Medulla oblongata (tissue), 1 donor: ENCODE data around the gene NANOG.
"Not testable (repeated sequence)": the region's sequence is repeated elsewhere in the genome, so short reads cannot be mapped to it uniquely, and the experiment has no call there.

Source experiments
- DNase-seq: peaks from one replicate; pipeline ENCODE4 v3.0.0-alpha.2; 2015; ENCODE audit errors: extremely low spot score

The NANOG gene

DNA sequence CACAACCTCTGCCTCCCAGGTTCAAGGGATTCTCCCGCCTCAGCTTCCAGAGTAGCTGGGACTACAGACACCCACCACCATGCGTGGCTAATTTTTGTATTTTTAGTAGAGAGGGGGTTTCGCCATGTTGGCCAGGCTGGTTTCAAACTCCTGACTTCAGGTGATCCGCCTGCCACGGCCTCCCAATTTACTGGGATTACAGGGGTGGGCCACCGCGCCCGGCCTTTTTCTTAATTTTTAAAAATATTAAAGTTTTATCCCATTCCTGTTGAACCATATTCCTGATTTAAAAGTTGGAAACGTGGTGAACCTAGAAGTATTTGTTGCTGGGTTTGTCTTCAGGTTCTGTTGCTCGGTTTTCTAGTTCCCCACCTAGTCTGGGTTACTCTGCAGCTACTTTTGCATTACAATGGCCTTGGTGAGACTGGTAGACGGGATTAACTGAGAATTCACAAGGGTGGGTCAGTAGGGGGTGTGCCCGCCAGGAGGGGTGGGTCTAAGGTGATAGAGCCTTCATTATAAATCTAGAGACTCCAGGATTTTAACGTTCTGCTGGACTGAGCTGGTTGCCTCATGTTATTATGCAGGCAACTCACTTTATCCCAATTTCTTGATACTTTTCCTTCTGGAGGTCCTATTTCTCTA lies at the start of gene NANOG:
Gene NANOG (plus strand): TSS at position 519 of the 645 bp plus-strand sequence. CDS start 213 bp downstream, outside the sequence.
- not testable (repeated sequence) for DNase-seq

DNA sequence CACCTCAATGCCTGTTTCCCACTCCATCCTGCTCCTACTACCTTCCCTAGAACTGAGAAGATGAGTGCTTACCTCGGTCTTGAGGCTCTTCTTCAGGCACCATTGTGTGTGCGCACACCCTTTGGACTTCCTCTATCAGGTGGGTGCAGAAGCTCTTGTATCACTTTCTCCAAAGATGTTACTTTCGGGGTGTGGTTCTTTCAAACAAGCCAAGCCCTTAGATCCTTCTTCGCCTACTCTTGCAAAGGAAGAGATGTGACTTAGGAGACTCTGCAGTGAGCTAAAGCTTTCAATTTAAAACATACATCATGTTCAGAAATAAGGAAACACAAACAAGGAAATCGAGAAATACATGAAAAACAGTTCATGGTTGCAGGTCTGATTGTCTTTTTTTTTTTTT lies 42.0 kb upstream of the NANOG start, which contains the start of gene CLEC4C:
Gene CLEC4C (minus strand): TSS at position 130 of the 400 bp plus-strand sequence. CDS start 27 bp downstream, at position 103.
- no peak for DNase-seq

DNA sequence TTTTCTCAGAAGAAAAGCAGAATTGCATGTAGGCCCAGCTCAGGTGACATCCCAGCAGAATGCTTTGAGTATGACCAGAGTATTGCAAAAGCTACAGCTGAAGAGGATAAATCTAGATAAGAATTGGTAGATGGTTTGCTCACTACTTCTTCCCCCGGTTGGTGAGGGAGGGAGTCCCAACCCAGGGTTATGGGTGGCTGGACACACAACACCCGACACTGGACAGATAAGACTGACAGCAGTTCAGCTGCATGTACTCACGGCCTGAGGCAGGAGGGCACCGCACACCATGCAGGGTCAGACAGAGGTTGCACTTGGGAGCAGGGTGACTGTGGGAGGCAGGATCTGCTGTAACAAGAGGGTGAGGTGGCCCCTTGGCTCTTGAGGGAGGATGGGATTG lies 40.4 kb upstream of the NANOG start:
- DNase-seq, result no peak

DNA sequence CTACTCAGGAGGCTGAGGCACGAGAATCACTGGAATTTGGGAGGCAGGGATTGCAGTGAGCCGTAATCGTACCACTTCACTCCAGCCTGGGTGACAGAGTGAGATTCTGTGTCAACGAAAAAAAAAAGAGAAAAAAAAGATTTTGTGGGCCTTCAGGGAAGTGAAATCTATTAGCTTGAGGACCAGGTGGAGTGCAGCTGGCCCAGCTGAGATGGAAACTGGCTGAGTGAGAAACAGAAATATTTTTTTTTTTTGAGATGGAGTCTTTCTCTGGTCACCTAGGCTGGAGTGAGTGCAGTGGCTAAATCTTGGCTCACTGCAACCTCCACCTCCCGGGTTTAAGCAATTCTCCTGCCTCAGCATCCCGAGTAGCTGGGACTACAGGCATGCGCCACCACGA lies 39.8 kb upstream of the NANOG start:
- no peak for DNase-seq

DNA sequence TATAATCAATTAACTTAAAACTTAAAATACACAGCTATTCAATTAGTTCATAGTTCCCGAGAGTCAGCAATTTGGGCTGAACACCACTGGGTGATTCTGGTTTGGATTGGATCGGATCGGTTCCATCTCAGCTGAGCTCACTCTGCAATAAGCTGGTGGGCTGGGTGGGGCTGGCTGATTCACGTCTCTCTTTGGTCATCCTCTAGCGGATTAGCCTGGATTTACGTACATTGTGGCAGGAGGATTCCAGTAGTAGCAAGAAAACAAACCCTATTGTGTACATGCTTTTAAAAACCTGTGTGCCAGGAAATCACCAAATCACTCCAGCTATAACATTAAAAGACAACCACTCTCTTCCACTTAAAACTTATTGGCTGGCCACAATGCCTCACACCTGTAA lies 38.9 kb upstream of the NANOG start:
- no peak for DNase-seq

DNA sequence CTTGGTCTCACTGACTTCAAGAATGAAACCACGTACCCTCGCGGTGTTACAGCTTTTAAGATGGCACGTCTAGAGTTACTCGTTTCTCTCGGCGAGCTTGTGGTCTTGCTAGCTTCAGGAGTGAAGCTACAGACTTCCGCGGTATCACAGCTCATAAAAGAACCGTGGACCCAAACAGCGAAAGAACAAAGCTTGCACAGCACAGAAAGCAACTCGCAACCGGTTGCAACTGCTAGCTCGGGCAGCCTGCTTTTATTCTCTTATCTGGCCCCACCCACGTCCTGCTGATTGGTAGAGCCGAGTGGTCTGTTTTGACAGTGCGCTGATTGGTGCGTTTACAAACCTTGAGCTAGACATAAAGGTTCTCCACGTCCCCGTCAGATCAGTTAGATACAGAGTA lies 37.8 kb upstream of the NANOG start:
- no peak for DNase-seq

DNA sequence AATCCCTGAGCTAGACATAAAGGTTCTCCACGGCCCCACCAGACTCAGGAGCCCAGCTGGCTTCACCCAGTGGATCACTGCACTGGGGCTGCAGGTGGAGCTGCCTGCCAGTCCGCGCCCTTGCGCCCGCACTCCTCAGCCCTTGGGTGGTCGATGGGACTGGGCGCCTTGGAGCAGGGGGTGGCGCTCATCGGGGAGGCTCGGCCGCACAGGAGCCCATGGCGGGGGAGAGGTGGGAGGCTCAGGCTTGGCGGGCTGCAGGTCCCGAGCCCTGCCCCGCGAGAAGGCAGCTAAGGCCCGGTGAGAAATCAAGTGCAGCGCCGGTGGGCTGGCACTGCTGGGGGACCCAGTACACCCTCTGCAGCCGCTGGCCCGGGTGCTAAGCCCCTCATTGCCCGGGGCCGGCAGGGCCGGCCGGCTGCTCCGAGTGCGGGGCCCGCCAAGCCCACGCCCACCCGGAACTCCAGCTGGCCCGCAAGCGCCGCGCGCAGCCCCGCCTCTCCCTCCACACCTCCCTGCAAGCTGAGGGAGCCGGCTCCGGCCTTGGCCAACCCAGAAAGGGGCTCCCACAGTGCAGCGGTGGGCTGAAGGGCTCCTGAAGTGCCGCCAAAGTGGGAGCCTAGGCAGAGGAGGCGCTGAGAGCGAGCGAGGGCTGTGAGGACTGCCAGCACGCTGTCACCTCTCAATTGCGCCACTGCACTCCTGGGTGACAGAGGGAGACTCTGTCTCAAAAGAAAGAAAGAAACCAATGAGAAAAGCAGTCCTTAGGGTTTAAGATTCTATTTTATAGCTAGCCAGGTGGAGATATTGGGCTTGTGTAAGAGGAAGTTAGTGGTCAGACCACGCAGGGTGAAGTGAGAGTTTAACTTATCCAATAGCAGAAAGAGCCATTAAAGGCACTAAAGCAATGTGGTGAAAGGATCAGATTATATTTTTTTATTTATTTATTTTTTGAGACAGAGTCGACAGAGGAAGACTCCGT lies 37.0 kb upstream of the NANOG start:
- not testable (repeated sequence) for DNase-seq

DNA sequence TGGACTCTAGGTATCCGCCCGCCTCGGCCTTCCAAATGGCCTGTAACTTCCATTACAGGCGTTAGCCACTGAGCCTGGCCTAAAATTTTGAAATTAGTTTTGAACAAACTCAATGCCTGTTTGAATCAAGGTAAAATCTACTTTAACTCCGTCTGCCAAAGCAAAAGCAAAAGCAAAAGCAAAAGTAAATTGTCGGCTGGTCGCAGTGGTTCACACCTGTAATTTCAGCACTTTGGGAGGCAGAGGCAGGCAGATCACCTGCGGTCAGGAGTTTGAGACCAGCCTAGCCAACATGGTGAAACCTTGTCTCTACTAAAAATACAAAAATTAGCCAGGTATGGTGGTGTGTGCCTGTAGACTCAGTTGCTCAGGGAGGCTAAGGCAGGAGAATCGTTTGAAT lies 33.5 kb upstream of the NANOG start:
- DNase-seq, result not testable (repeated sequence)

DNA sequence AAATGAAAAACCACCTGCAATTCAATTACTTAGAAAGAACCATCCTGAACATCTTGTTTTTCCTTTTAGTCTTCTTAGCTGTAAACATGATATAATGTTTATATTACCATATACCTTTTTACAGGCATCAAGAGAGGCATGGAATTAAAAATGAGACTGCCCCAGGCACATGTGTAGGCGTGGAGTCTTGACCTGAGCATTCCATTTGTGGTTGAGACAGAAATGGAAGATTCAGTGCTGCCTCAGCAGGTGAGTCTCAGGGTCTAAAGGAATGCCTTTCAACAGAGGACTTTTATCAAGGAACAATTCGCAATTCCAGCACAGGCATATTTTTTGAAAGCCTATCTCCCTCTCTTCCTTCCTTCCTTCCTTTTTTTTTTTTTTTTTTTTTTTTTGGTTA lies 32.2 kb upstream of the NANOG start:
- no peak for DNase-seq

DNA sequence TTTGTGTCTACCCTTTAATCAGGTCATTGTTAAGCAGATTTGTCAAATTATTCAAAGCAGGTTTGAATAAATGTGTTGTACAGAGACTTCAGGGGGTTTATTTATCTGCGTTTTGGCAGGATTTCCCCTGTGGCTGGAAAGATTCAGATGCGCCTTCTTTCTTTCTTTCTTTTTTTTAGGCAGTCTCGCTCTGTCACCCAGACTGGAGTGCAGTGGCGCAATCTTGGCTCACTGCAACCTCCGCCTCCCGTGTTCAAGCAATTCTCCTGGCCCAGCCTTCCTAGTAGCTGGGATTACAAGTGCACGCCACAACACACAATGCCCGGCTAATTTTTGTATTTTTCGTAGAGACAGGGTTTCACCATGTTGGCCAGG lies 30.4 kb upstream of the NANOG start:
- DNase-seq, result no peak

DNA sequence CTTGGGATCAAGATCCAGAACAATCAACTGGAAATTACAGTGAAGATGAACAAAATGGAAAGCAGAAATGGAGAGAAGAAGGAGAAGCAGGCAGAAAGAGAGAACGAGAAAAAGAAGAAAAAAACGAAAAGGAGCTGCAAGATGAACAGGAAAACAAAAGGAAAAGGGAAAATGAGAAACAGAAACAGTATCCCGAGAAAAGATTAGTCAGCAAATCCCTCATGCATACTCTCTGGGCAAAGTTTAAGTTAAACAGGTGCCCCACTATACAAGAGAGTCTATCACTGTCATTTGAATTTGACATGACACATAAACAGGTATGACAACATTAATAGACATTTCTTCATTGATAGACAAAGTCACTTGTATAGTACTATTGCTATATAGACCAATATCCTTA lies 19.2 kb upstream of the NANOG start:
- DNase-seq, result no peak

DNA sequence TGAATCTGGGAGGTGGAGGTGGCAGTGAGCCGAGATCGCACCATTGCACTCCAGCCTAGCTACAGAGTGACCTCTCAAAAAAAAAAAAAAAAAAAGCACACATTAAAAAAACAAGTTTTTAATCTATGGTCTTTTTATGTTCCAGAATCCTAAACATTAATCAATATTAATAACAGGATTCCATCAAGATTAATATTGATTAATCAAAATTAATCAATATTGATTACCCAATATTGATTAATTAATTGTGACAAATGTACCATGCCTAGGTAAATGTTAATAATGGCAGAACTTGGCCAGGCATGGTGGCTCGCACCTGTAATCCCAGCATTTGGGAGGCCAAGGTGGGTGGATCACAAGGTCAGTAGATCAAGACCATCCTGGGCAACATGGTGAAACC lies 7.9 kb upstream of the NANOG start:
- no peak for DNase-seq

DNA sequence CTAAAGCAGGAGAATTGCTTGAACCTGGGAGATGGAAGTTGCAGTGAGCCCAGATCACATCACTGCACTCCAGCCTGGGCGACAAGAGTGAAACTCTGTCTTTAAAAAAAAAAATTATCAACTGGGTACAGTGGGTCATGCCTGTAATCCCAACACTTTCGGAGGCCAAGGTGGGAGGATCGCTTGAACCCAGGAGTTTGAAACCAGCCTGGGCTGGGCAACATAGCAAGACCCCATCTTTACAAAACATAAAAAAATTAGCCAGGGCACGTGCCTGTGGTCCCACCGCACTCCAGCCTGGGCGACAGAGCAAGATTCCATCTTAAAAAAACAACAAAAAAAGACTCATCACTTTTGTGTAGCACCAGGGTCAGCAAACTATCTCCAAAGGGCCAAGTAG lies 7.1 kb upstream of the NANOG start:
- DNase-seq, result no peak

DNA sequence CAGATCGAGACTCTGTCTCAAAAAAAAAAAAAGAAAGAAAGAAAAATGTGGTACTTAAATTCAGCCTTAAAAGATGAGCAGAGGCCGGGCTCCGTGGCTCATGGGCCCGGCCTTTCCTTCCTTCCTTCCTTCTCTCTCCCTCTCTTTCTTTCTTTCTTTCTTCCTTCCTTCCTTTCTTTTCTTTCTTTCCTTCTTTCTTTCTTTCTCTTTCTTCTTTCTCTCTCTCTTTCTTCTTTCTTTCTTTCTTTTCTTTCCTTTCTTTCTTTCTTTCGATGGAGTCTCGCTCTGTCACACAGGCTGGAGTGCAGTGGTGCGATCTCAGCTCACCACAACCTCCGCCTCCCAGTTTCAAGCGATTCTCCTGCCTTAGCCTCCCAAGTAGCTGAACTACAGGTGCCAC lies 5.8 kb upstream of the NANOG start:
- DNase-seq, result not testable (repeated sequence)

DNA sequence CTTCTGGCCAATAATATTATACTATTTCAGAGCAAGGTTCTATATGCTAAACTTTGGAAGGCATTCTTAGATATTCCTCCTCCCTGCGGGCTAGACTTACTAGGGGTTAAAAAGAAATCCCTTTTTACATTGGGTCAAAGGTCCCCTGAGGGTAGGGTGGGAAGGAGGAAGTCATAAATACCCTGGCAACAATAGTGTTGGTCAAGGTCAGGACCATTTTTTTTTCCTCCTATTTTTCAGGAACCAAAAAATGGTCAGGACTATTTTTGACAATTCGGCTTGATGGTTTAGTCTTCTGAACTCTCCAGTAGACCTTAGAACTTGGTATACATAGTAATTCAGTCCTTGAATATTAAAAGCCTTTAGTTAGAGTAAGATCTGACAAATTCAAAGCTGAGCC lies 4.5 kb upstream of the NANOG start:
- no peak for DNase-seq

DNA sequence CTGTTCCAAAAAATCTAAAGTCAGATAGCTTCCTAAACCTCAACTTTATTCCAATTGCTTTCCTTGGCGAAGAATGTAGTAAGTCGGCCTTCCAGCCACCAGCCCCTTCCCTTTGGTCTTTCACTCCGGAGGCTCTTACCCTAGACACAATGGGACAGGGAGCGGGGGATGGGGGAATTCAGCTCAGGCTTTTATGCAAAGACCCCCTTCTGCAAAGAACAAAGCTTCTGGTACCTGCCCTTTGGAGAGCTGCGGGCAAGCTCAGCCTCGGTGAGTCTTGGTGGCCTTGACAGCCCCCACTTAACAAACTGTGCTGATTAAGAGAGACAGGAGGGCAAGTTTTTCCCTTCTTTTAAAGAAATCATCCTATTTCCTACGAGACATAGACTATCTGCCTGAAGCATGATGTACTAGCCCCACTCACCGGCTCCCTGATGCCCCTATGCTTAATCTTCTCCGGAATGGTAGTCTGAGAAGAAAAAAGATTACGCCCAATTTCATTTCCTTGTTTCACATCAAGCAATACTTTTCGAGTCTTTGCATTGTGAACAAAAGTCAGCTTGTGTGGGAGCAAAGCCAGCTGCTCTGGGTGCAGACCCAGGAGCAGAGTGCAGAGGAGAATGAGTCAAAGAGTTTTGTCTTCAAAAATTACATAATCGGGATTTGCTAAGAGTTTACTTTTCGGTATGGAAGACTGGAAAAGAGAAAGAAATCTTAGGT lies 1.5 kb upstream of the NANOG start:
- DNase-seq, result no peak

DNA sequence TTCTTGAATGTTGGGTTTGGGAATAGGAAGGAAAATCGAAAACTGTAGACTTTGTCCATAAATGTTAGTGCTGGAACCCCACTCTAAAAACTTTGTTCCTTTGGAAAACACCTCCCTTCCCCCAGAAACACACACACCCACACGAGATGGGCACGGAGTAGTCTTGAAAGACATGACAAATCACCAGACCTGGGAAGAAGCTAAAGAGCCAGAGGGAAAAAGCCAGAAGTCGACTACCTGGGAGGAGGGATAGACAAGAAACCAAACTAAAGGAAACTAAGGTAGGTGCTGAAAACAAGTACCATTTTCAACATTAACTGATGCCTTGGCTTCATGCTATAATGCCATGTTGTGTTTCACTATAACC lies 925 bp upstream of the NANOG start:
- DNase-seq, result no peak

DNA sequence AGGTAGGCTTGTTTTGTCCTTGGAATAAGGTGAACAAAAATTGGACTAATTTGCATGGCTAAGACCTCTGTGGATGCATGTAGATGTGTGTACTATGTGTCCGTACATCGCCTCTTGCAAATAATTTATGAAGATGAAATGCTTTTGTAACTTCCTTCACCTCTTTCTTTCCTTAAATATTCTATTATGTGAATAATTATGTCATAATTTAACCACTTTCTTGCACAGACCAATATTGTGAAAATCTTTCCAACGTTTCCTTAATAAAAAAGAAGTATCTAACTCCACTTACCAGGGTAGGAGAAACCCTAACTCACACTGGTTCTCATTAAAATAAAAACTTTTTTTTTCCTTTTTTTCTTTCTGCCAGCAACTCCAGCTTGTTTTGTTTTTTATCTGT lies 4.0 kb downstream of the NANOG start:
- DNase-seq, result no peak

DNA sequence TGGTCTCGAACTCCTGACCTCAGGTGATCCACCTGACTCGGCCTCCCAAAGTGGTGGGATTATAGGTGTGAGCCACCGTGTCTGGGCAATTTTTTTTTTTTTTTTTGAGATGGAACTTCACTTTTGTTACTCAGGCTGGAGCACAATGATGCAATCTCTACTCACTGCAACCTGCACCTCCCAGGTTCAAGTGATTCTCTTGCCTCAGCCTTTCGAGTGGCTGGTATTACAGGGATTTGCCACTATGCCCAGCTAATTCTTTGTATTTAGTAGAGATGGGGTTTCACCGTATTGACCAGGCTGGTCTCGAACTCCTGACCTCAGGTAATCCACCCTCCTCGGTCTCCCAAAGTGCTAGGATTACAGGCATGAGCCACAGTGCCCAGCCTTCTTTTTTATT lies 8.1 kb downstream of the NANOG start:
- DNase-seq, result not testable (repeated sequence)

DNA sequence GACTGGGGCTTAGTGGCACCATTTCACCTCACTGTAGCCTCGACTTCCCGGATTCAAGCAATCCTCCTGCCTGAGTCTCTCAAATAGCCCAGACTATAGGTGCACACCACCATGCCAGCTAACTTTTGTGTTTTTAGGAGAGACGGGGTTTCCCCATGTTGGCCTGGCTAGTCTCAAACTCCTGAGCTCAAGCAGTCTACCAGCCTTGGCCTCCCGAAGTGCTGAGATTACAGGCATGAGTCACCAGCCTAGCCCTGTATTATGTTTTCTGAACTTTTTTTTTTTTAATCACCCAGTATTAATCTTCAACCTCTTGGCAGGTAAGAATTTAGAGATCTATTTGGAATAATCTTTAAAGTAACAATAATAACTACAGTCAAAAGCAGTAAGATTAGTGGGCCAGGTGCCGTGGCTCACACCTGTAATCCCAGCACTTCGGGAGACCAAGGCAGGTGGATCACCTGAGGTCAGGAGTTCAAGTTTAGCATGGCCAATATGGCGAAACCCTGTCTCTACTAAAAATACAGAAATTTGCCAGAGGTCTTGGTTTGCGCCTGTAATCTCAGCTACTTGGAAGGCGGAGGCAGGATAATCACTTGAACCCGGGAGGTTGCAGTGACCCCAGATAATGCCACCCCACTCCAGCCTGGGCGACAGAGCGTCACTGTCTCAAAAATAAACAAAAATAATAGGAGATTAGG lies 8.6 kb downstream of the NANOG start:
- no peak for DNase-seq

DNA sequence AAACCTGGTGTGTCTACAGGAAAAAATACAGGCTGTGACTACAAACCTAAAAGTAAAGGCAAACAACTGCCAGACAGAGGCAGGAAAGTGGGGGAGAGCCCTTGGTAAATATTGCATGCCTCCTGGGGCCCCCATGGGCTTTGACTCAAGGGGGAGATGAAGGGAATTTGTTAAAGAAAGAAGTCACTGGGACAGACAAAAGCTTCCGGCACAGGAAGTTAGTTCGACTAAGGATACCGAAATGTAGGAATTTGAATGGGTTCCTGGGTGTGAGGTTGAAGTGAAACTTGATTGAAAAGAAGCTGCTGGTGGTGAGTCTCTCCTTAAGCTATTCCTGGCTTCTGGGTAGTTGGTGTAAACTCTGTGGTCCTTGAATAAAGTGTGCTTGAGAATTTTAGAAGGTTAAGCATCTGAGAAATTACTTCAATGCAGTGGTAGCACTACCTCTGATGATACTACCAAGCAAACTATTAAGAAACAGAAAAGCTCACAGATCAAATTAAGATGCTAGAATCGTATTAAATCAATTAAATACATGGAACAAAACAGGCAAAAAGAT lies 9.6 kb downstream of the NANOG start:
- not testable (repeated sequence) for DNase-seq
